IMR-90 (cell line): Measurements from ENCODE around the gene CDKL5. TPM values are rescaled to one million over a fixed set of nuclear protein-coding genes. Genes with fewer than 3 reads are reported as not detected.

Experiments
- ATAC-seq: fragments of 200-7000 bp; cut with Tn5 transposase; 2 replicates; pipeline ENCODE4 v1.9.1; 2020; ENCODE audit warnings: low read depth, mild to moderate bottlenecking, moderate library complexity
- BruUV-seq: library from RNA; stranded (reverse); fragments of 400-500 nt; replicated peaks from 2 replicates; lab custom pipeline; 2021; lab: Mats Ljungman, UMichigan
- CTCF ChIA-PET: fragments of 300-600 bp; formaldehyde crosslinking; extraction: SDS; loops from one replicate; lab custom pipeline; 2021; ENCODE audit warnings: antibody characterized with exemption; lab: Yijun Ruan, JAX
- POLR2A ChIA-PET: fragments of 300-600 bp; sonication (Branson Sonifier 250); formaldehyde crosslinking; loops from one replicate; lab custom pipeline; 2022; ENCODE audit warnings: antibody characterized with exemption; ENCODE audit not compliant: unreplicated experiment; lab: Charles Lee
- DNase-seq: peaks from one replicate; pipeline ENCODE4 v3.0.0; 2013
- H2AFZ ChIP-seq: replicated peaks from 2 replicates; pipeline ENCODE3; 2013; ENCODE audit warnings: low read length, mild to moderate bottlenecking; ENCODE audit not compliant: poor library complexity
- H2AK5ac ChIP-seq: 2 replicates; pipeline ENCODE4 v1.6.1; 2013; ENCODE audit warnings: low read depth, low read length, inconsistent platforms
- H2AK9ac ChIP-seq: replicated peaks from 2 replicates; pipeline ENCODE3; 2013; ENCODE audit warnings: mild to moderate bottlenecking, low read depth, low read length, moderate library complexity; ENCODE audit not compliant: poor library complexity
- H2BK120ac ChIP-seq: 2 replicates; pipeline ENCODE4 v1.6.1; 2013; ENCODE audit warnings: low read depth, low read length, inconsistent platforms
- H2BK15ac ChIP-seq: 3 replicates; pipeline ENCODE4 v1.6.1; 2013; ENCODE audit warnings: low read depth, low read length, inconsistent platforms
- H2BK20ac ChIP-seq: 2 replicates; pipeline ENCODE4 v1.6.1; 2013; ENCODE audit warnings: low read depth, mild to moderate bottlenecking, inconsistent platforms, low read length, moderate library complexity
- H2BK5ac ChIP-seq: 2 replicates; pipeline ENCODE4 v1.6.1; 2013; ENCODE audit warnings: mild to moderate bottlenecking, low read depth, low read length, inconsistent platforms; ENCODE audit not compliant: poor library complexity, severe bottlenecking
- H3K14ac ChIP-seq: replicated peaks from 2 replicates; pipeline ENCODE4 v1.6.1; 2013; ENCODE audit warnings: low read depth, low read length, inconsistent platforms
- H3K18ac ChIP-seq: 2 replicates; pipeline ENCODE4 v1.6.1; 2013; ENCODE audit warnings: low read depth, low read length, control low read depth
- H3K23ac ChIP-seq: 2 replicates; pipeline ENCODE4 v1.6.1; 2013; ENCODE audit warnings: low read depth, low read length, inconsistent platforms
- H3K27ac ChIP-seq: 2 replicates; pipeline ENCODE4 v1.5.1; 2013; ENCODE audit warnings: mild to moderate bottlenecking, control low read depth, low read length; ENCODE audit not compliant: insufficient read depth
- H3K27me3 ChIP-seq: 2 replicates; pipeline ENCODE4 v1.6.1; 2013; ENCODE audit warnings: low read length; ENCODE audit not compliant: control insufficient read depth, insufficient read depth
- H3K36me3 ChIP-seq: 2 replicates; pipeline ENCODE4 v1.6.1; 2013; ENCODE audit warnings: low read length, mixed read lengths; ENCODE audit not compliant: control insufficient read depth, insufficient read depth
- H3K4ac ChIP-seq: 2 replicates; pipeline ENCODE4 v1.6.1; 2013; ENCODE audit warnings: low read depth, low read length, inconsistent platforms
- H3K4me1 ChIP-seq: 2 replicates; pipeline ENCODE4 v1.6.1; 2013; ENCODE audit warnings: low read length, mixed read lengths; ENCODE audit not compliant: control insufficient read depth, insufficient read depth
- H3K4me2 ChIP-seq: 2 replicates; pipeline ENCODE4 v1.6.1; 2013; ENCODE audit warnings: low read depth, mild to moderate bottlenecking, control low read depth, low read length, moderate library complexity
- H3K4me3 ChIP-seq: 2 replicates; pipeline ENCODE4 v1.5.1; 2013; ENCODE audit warnings: low read depth, mild to moderate bottlenecking, control low read depth, low read length, moderate library complexity; ENCODE audit not compliant: insufficient read depth
- H3K56ac ChIP-seq: 2 replicates; pipeline ENCODE4 v1.6.1; 2013; ENCODE audit warnings: low read length, inconsistent platforms; ENCODE audit not compliant: insufficient read depth; ENCODE audit errors: extremely low read depth
- H3K79me1 ChIP-seq, 2 experiments: 2 replicates each; pipeline ENCODE4 v1.6.1; 2013; ENCODE audit warnings: low read length in 2 of 2, inconsistent platforms in 1 of 2, low read depth in 1 of 2
- H3K9ac ChIP-seq: 2 replicates; pipeline ENCODE4 v1.6.1; 2013; ENCODE audit warnings: low read depth, low read length, control low read depth
- H3K9me1 ChIP-seq: 2 replicates; pipeline ENCODE4 v1.6.1; 2013; ENCODE audit warnings: low read length, inconsistent platforms; ENCODE audit not compliant: insufficient read depth
- H3K9me3 ChIP-seq: 2 replicates; pipeline ENCODE4 v1.6.1; 2013; ENCODE audit warnings: low read length; ENCODE audit not compliant: control insufficient read depth, insufficient read depth
- H4K20me1 ChIP-seq: 2 replicates; pipeline ENCODE4 v1.6.1; 2013; ENCODE audit warnings: low read length, inconsistent platforms; ENCODE audit not compliant: insufficient read depth
- H4K5ac ChIP-seq: 2 replicates; pipeline ENCODE4 v1.6.1; 2013; ENCODE audit warnings: mild to moderate bottlenecking, low read depth, low read length, control low read depth
- H4K8ac ChIP-seq, 2 experiments: 2 replicates each; pipeline ENCODE4 v1.6.1; 2013; ENCODE audit warnings: low read depth in 2 of 2, low read length in 2 of 2, control low read depth in 1 of 2, inconsistent platforms in 1 of 2
- H4K91ac ChIP-seq: 2 replicates; pipeline ENCODE4 v1.6.1; 2013; ENCODE audit warnings: low read depth, low read length, inconsistent platforms; ENCODE audit not compliant: insufficient read depth
- CEBPB ChIP-seq: IDR thresholded peaks from 2 replicates; pipeline ENCODE4 v1.6.1; 2012; ENCODE audit warnings: low read depth, low read length, improper control_type of control experiment
- CTCF ChIP-seq: conservative IDR thresholded peaks from 2 replicates; pipeline ENCODE4 v1.5.1; 2012; ENCODE audit warnings: mild to moderate bottlenecking, low read depth, low read length, improper control_type of control experiment
- POLR2A ChIP-seq: IDR thresholded peaks from 2 replicates; pipeline ENCODE4 v1.6.1; 2012; ENCODE audit warnings: mild to moderate bottlenecking, low read depth, low read length
- WGBS, 2 experiments: methylation state at CpG; one replicate each; pipeline versions ENCODE4 v1.1.5 to v1.1.7; 2013; ENCODE audit warnings: missing lambda C conversion rate in 2 of 2; ENCODE audit not compliant: insufficient read length in 1 of 2; ENCODE audit errors: extremely low coverage in 2 of 2; 5-methylcytosine and 5-hydroxymethylcytosine counted together
- dilution Hi-C: fragments of 300-500 bp; cut with HindIII; formaldehyde crosslinking; loops from one replicate; pipeline ENCODE4 v1.14.3; 2018; ENCODE audit warnings: low sequenced_read_pairs; ENCODE audit not compliant: unreplicated experiment
- in situ Hi-C: fragments of 300-500 bp; cut with MboI; formaldehyde crosslinking; loops from 3 replicates; pipeline ENCODE4 v1.14.3; 2019; ENCODE audit warnings: low sequenced_read_pairs, inconsistent platforms, mixed read lengths
- intact Hi-C: fragments of 100-400 bp; cut with micrococcal nuclease; formaldehyde crosslinking; loops from 2 replicates; pipeline ENCODE4 v1.10.0; 2022
- polyA plus RNA-seq, 3 experiments: library from polyadenylated mRNA; depleted of rRNA; stranded (reverse); fragments of >200 nt; gene quantifications; 2 replicates each; pipeline ENCODE4 v1.2.3, GENCODE V29; 2012; ENCODE audit warnings: low replicate concordance in 1 of 3
- total RNA-seq: library from RNA; depleted of rRNA; stranded (reverse); fragments of >200 nt; gene quantifications from 2 replicates; pipeline ENCODE4 v1.2.3, GENCODE V29; 2012

Gene CDKL5
- total and polyA plus RNA-seq, 2 of the 4 experiments (the other 2 are of a cell fraction) = 3.5 to 9.7 TPM

- Histone ChIP-seq H3K23ac (no peak overlapping the region), H3K4me1 (no peaks in the 10 kb centered on the region), H2AK9ac (no peak overlapping the region), H2BK15ac (no peak overlapping the region), H3K27me3 (no peaks in the 10 kb centered on the region), H2BK120ac (no peak overlapping the region), H3K9me1 (no peaks in the 10 kb centered on the region), H3K9me3 (no peaks in the 10 kb centered on the region), H2AK5ac (no peak overlapping the region), H3K9ac (no peak overlapping the region), H3K14ac (no peak overlapping the region), H3K36me3 (no peaks in the 10 kb centered on the region), H2AFZ (no peak overlapping the region), H3K79me1 (peaks cover 3 to 19% of the 10 kb centered on the region in 2 experiments; a peak in 2 of 4 replicates), H3K4me3 (no peak overlapping the region), H3K4me2 (no peak overlapping the region), H3K4ac (no peak overlapping the region), H4K5ac (no peak overlapping the region), H2BK5ac (no peak overlapping the region), H3K18ac (no peak overlapping the region), H3K27ac (no peak overlapping the region), H4K8ac (no peak overlapping the region), H2BK20ac (no peak overlapping the region), H4K91ac (no peak overlapping the region), H3K56ac (no peak overlapping the region), H4K20me1 (no peaks in the 10 kb centered on the region; the same call in 1 of the 2 replicates)
- ChIA-PET POLR2A (no interaction called here), CTCF (no interaction called here)
- BruUV-seq = no TSS peak
- DNase-seq (no peak), ATAC-seq (no peak)
- no peak for TF ChIP-seq POLR2A
- TF ChIP-seq CTCF = no peak
- TF ChIP-seq CEBPB = no peak
- WGBS, 2 experiments = no CpG with 5 or more reads among the region's 4 CpGs
- intact Hi-C loops = no loop called here
- dilution Hi-C loops = no loop called here
- in situ Hi-C loops = no loop called here
Measured at GRCh38 chrX:18440835-18441234, 15.4 kb downstream of the CDKL5 start.
